ENCODE results near the gene RAB37.

RAB37 gene

GRCh38 chr17:74736513-74737298, at the start of gene RAB37 (continued):
- no peak for TF ChIP-seq AEBP2 (tag by site-specific recombination; IDR thresholded peaks at IDR 0.05; ENCODE audit: borderline replicate concordance)
- no peak for TF ChIP-seq ZNF214 (tag by site-specific recombination; IDR thresholded peaks at IDR 0.05; ENCODE audit: borderline replicate concordance)
- 0 out of 2 replicates have a peak, but pooled peaks have one; percentile 22 for TF ChIP-seq ZSCAN5A (tag by site-specific recombination; IDR thresholded peaks at IDR 0.05)
- peak; percentile 57; the same call in 1 of the 2 replicates for TF ChIP-seq ZBTB48 (tag by site-specific recombination; IDR thresholded peaks at IDR 0.05)
- TF ChIP-seq ZNF266 (tag by site-specific recombination; IDR thresholded peaks at IDR 0.05; ENCODE audit: low read depth): no peak
- peak; percentile 35; the same call in 1 of the 2 replicates for TF ChIP-seq ZNF76 (tag by site-specific recombination; IDR thresholded peaks at IDR 0.05; ENCODE audit: borderline replicate concordance, low read depth)
- no peak for TF ChIP-seq ZNF473 (tag by site-specific recombination; IDR thresholded peaks at IDR 0.05)
- no peak for TF ChIP-seq ZNF114 (tag by site-specific recombination; IDR thresholded peaks at IDR 0.05)
- no peak for TF ChIP-seq ZNF544 (tag by site-specific recombination; IDR thresholded peaks at IDR 0.05)
- TF ChIP-seq, protein P1, sequence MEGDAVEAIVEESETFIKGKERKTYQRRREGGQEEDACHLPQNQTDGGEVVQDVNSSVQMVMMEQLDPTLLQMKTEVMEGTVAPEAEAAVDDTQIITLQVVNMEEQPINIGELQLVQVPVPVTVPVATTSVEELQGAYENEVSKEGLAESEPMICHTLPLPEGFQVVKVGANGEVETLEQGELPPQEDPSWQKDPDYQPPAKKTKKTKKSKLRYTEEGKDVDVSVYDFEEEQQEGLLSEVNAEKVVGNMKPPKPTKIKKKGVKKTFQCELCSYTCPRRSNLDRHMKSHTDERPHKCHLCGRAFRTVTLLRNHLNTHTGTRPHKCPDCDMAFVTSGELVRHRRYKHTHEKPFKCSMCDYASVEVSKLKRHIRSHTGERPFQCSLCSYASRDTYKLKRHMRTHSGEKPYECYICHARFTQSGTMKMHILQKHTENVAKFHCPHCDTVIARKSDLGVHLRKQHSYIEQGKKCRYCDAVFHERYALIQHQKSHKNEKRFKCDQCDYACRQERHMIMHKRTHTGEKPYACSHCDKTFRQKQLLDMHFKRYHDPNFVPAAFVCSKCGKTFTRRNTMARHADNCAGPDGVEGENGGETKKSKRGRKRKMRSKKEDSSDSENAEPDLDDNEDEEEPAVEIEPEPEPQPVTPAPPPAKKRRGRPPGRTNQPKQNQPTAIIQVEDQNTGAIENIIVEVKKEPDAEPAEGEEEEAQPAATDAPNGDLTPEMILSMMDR (tag by site-specific recombination; IDR thresholded peaks at IDR 0.05): no peak
- no peak for TF ChIP-seq ZNF518A (tag by site-specific recombination; conservative IDR thresholded peaks at IDR 0.05; ENCODE audit: low read depth)
- TF ChIP-seq ZBTB10 (tag by site-specific recombination; IDR thresholded peaks at IDR 0.05): 0 out of 2 replicates have a peak, but pooled peaks have one; percentile 34
- no peak for TF ChIP-seq ZNF488 (tag by site-specific recombination; IDR thresholded peaks at IDR 0.05)
- peak; percentile 12 for TF ChIP-seq ZBTB26 (tag by site-specific recombination; optimal IDR thresholded peaks at IDR 0.05)
- TF ChIP-seq IKZF3 (tag by site-specific recombination; IDR thresholded peaks at IDR 0.05): no peak
- TF ChIP-seq ZNF302 (tag by site-specific recombination; IDR thresholded peaks at IDR 0.05; ENCODE audit: low read depth): no peak
- TF ChIP-seq FEZF1 (tag by site-specific recombination; IDR thresholded peaks at IDR 0.05): no peak
- no peak for TF ChIP-seq ZNF184 (tag by site-specific recombination; IDR thresholded peaks at IDR 0.05)
- no peak for TF ChIP-seq ZNF629 (tag by site-specific recombination; IDR thresholded peaks at IDR 0.05)
- no peak for TF ChIP-seq ZNF202 (tag by site-specific recombination; IDR thresholded peaks at IDR 0.05; ENCODE audit: borderline replicate concordance)
- no peak for TF ChIP-seq YY2 (tag by site-specific recombination; IDR thresholded peaks at IDR 0.05)
- no peak for TF ChIP-seq ZNF416 (tag by site-specific recombination; IDR thresholded peaks at IDR 0.05)
- TF ChIP-seq ZXDB (tag by site-specific recombination; IDR thresholded peaks at IDR 0.05): no peak
- TF ChIP-seq ZNF341 (tag by site-specific recombination; IDR thresholded peaks at IDR 0.05; ENCODE audit: low read depth): no peak

Measured in HEK293 (cell line).